Epithelial cell of proximal tubule (primary cell): ENCODE data around the gene NAT8. TPM values are rescaled to one million over a fixed set of nuclear protein-coding genes. Genes with fewer than 3 reads are reported as not detected.
"Not testable (repeated sequence)": the region's sequence is repeated elsewhere in the genome, so short reads cannot be mapped to it uniquely, and the experiment has no call there.

ENCODE experiments used
- DNase-seq: peaks from one replicate; pipeline ENCODE4 v3.0.0-alpha.2; 2011; ENCODE audit warnings: low read depth
- H3K4me3 ChIP-seq: 2 replicates; pipeline ENCODE4 v1.5.1; 2011; ENCODE audit warnings: low read depth, mild to moderate bottlenecking, low read length
- CTCF ChIP-seq: conservative IDR thresholded peaks from 2 replicates; pipeline ENCODE4 v1.5.1; 2012; ENCODE audit warnings: low read depth, mild to moderate bottlenecking, low read length
- total RNA-seq: library from RNA; depleted of rRNA; stranded (reverse); fragments of >200 nt; gene quantifications from 2 replicates; pipeline ENCODE4 v1.2.3, GENCODE V29; 2015

The NAT8 gene
- total RNA-seq, 1 donor from 2014 or later, result not detected

- DNase-seq, H3K4me3 ChIP-seq: not testable (repeated sequence)
Measured at GRCh38 chr2:73667239-73667638, 25.0 kb upstream of the NAT8 start.

- no peak for DNase-seq
- no peak for TF ChIP-seq CTCF
- no peak overlapping the region for H3K4me3 ChIP-seq
Measured at GRCh38 chr2:73654175-73654574, 12.0 kb upstream of the NAT8 start.

GRCh38 chr2:73652348-73652747 is 10.1 kb upstream of the NAT8 start:
- H3K4me3 ChIP-seq, result no peak overlapping the region
- no peak for TF ChIP-seq CTCF

GRCh38 chr2:73651591-73652230 is 9.5 kb upstream of the NAT8 start:
- TF ChIP-seq CTCF, result peak; percentile 34
- DNase-seq, result peak; percentile 65
- no peak overlapping the region for H3K4me3 ChIP-seq

More at GRCh38 chr2:73652348-73652747, 10.1 kb upstream of the NAT8 start:
- no peak for DNase-seq

GRCh38 chr2:73647690-73648089 is 5.5 kb upstream of the NAT8 start:
- DNase-seq, H3K4me3 ChIP-seq: not testable (repeated sequence)

GRCh38 chr2:73641767-73642062 is 507 bp downstream of the NAT8 start:
- TF ChIP-seq CTCF, result no peak
- no peak for DNase-seq
- peak overlapping the region; percentile 29 for H3K4me3 ChIP-seq

GRCh38 chr2:73640946-73641766 is 1.1 kb downstream of the NAT8 start:
- peak overlapping the region; percentile 29 for H3K4me3 ChIP-seq
- no peak for TF ChIP-seq CTCF
- DNase-seq, result no peak

- no peak overlapping the region for H3K4me3 ChIP-seq
- DNase-seq, result no peak
- TF ChIP-seq CTCF, result no peak
Measured at GRCh38 chr2:73640511-73640911, 1.7 kb downstream of the NAT8 start.
